GM21528 (cell line): ENCODE data around the gene NOP9.
A peak's percentile ranks its signal among the peaks of the same experiment; 100 is the strongest.

Source experiments
- ATAC-seq: cut with Tn5 transposase; IDR thresholded peaks from one replicate; pipeline ENCODE4 v1.9.1; 2021; ENCODE audit warnings: mild to moderate bottlenecking, moderate library complexity; ENCODE audit not compliant: unreplicated experiment, low FRiP score

The NOP9 gene

GRCh38 chr14:24262821-24263733 is 36.6 kb upstream of the NOP9 start, which contains the start of gene TGM1:
Gene TGM1, minus strand, starts transcription at chr14:24263177. Its CDS starts 825 bp downstream, at chr14:24262352.
- ATAC-seq, result no peak

GRCh38 chr14:24263848-24264247 is 35.8 kb upstream of the NOP9 start:
- ATAC-seq, result no peak

DNA sequence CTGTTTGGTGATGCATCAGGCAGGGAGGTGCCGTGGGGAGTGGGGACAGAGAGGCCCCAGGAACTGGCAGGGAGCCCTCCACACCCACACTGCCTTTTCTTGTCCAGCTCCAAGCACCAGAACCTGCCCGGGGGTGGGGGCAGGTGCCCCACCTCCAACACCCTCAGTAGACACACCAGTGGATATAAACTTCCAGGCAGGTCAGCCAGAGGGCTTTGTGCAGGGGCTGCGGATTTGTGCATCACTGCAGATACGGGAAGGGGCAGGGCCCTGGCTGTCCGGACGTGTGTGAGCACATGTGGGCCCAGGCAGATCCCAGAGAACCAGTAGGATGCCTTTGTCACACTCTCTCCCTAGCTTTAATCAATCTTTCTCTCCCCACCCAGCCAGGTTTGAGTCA is 35.4 kb upstream of the NOP9 start:
- ATAC-seq, result no peak

DNA sequence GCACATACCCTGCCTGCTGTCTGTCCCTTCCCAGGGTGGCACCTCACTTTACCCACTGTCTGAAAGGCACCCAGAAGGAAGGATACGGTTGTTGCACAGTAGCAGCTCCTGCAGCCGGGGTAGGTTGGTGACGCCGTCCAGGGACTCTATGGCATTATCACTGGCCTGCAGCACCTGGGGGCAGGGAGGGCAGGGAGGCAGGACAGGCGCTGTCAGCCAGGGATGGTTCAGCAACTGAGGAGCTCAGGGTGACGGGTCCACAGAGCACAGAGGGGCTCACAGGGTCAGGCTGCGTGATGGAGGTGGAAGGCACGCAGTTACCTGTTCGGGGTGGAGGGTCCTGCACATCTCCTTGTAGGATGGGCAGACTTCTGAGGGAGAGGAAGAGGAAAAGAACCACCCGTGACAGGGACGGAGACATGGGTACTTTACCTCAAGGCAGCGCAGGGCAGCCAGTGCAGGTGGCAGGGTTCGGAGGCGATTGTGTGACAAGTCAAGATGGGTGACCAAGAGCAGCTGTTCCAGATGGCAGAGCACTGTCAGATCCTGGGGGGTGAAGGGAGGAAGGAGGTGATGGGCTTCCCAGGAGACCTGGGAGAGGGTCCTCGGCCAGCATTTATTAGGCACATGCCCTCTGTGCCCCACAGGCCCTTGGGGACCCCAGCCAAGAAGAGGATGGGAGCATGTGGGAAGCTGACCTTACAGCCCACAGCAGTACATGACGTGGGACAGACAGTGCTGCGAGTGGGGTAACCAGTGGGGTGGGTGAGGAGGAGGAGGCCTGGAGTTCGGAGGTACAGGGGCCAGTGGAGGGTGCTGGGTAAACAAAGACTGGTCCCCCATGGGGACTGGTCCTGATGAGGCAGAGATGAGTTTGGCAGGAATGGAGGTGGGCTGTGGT is 33.1 kb upstream of the NOP9 start:
- ATAC-seq, result no peak

DNA sequence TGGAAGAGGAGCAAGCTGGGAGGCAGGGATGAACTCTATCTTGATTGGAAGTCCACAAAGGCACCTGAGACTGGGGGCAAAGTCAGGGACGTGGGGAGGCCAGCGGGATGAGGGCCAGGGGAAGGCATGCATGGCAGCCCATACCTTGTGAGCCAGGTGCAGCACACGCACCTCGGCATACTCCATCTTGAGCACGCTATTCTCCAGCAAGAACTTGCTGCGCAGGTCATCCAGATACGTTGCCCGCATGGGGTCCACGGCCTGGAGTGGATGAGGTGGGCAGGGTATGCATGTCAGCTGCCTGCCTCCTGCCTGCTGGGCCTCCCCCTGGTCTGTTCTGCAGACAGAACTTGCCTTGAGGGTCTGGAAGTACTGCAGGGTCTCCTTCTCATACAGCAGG is 32.1 kb upstream of the NOP9 start:
- no peak for ATAC-seq

DNA sequence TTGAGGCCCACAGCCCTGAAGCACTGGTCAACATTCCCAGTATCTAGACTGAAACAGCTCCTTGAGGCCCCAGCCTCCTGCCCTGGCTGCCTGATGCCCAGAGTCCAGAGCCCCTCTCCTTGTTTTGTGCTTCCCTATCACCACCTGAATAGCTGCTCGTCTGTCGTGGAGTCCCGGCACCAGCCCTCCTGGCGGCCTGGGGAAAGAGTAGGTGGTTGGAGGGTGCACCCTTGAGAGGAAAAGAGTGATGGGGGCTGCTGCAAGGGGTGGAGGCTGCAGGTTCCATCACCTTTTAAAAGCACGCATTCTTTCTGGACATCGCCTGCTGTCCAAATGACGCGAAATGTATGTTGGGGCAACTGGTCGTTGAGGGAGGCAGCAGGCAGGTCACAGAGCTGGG is 31.4 kb upstream of the NOP9 start:
- no peak for ATAC-seq

GRCh38 chr14:24269368-24269767 is 30.3 kb upstream of the NOP9 start:
- no peak for ATAC-seq

- ATAC-seq, result no peak
These were observed 29.6 kb upstream of the NOP9 start for GRCh38 chr14:24269910-24270536.

DNA sequence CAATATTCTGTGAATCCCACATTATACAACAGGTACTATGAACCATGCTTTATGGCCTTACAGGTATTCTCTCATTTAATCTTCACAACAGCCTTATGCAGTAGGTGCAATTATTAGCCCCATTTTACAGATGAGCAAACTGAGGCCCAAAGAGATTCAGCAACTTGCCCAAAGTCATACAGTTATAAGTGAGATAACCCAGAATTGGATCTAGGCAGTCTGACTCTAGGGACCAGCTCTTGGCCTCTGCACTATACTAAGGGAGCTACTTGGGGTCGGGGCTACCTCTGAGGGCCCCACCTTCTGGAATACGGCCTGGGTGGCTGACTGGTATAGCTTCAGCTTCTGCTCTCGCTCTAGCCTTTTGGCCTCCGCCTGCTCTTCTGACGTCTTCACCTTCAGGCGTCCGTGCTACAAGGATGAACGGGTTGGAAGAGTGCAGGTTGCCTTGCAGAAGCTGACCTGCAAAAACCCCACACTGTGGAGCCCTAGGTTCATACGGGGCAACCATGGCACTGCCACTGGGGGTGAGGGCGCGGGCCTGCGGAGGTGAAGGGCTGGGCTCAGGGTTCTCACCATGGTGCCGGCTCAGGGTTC is 29.0 kb upstream of the NOP9 start:
- no peak for ATAC-seq

DNA sequence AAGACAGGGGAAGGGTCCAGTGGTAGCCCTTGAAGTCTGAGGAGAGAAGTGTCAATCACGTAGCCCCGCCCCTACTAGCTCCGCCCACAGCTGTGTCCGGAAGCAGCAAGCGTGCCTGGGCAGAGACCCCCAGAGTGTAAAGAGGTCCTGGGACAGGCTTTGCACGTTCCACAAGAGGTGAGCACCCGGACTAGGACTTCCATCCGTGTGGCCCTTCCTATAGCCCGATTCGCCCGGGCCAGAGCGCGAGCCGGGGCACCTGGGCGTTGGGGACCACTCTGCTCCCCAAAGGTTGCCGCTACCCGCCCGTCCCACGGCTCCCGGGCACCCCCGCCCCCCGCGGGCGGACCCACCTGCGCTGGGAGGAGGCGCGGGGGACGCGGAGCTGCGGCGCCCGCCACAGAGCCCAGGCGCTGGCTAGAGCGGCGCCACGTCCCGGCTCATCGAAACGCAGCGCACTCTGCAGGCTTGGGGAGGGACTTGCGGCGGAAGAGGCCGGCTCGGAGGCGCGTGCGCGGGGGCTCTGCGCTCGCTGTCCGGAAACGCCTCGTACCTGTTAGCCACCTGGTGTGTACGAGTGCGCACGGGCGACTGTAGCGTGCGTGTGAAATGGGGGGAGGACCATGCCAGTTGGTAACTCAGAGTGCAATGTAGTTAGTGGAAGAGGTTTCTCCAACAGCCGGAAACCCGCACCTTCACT is 28.4 kb upstream of the NOP9 start, which contains the start of gene RABGGTA:
RABGGTA (minus strand) TSS at position 464 of the 700 bp plus-strand sequence. CDS start 482 bp downstream, outside the sequence.
- peak; percentile 83 for ATAC-seq

GRCh38 chr14:24271834-24272263 is 27.8 kb upstream of the NOP9 start:
- ATAC-seq, result no peak

DNA sequence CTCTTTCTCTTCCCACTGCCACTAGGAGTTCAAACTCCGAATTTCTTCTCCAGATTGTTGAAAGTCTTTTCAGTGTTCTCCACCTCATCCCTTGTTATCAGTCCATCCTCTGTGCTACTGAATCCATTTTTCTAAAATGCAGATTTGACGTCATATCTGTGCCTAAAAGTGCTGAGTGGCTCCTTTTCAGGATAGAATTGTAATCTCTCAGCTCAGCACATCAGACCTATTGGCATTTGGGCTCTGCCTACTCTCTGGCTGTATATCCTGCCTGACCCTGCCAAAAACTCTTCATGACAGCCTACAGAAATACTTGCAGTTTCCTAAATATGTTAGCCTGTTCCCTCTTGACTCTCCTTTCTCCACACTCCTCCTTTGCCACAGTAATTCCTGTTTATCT is 27.2 kb upstream of the NOP9 start:
- no peak for ATAC-seq

DNA sequence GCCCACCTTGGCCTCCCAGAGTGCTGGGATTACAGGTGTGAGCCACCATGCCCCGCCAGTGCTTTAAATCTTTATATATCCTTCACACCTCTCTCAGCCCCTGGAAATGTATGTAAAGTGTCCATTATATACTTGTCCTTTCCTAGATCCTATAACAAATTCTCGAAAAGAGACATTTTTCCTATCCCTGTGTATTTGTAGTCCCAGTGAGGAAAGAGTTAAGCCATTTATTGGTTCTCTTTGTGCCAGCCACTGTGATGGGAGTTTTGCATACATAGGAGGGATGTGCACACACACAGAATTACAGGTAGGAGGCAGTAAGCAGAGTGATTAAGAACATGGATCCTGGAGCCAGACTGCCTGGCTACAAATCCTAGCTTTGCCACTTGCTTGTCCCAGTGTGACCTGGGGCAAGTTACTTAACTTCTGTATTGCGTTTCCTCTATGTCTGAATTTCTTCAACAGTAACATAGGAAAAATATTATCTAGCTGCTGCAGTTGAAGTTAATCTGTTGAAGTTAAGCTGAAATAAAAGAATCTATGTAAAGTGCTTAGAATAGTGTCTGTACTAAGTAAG is 26.1 kb upstream of the NOP9 start:
- ATAC-seq, result no peak

GRCh38 chr14:24274101-24274543 is 25.5 kb upstream of the NOP9 start:
- peak; percentile 40 for ATAC-seq

DNA sequence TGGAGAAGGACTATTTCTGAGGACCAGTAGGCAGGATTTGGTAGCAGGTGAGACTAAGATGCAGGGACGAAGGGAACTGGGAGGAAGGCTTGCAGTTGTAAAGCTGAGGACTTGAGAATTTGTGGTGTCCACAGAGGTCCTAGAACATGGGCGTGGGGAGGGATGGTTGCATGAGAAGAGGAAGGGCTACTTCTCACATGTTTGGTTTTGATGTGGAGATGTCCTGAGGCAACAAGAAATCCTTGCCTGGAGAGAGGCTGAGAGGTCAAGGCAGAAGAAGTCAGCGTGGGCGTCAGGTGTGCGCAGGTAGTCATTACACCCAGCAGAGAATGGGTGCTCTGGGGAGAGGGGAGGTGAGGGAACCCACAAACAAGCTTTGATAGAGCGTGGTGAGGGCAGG is 22.6 kb upstream of the NOP9 start:
- ATAC-seq, result no peak

GRCh38 chr14:24277606-24278321 is 21.9 kb upstream of the NOP9 start:
- ATAC-seq, result no peak

GRCh38 chr14:24278424-24278823 is 21.2 kb upstream of the NOP9 start:
- no peak for ATAC-seq

GRCh38 chr14:24279301-24280186 is 20.1 kb upstream of the NOP9 start:
- ATAC-seq, result peak; percentile 49
